Ovary (tissue), 9 donors: ENCODE results near the gene TBCEL. TPM values are rescaled to one million over a fixed set of nuclear protein-coding genes. Genes with fewer than 3 reads are reported as not detected.
"Not testable (repeated sequence)": the region's sequence is repeated elsewhere in the genome, so short reads cannot be mapped to it uniquely, and the experiment has no call there.

Experiments
- DNase-seq, 5 donors: peaks; one replicate each; pipeline ENCODE4 v3.0.0-alpha.2; 2019 to 2020
- H3K27ac ChIP-seq, 2 donors: fragments of 200-600 bp; one replicate each; pipeline versions ENCODE4 v1.5.1 to v1.8.0; 2019 to 2022
- H3K27me3 ChIP-seq: fragments of 200-600 bp; one replicate; pipeline ENCODE4 v1.8.0; 2022
- H3K36me3 ChIP-seq: fragments of 200-600 bp; sonication (generic); one replicate; pipeline ENCODE4 v1.5.1; 2019
- H3K4me1 ChIP-seq: one replicate; pipeline ENCODE4 v1.8.1; 2013; ENCODE audit warnings: mild to moderate bottlenecking, moderate library complexity; ENCODE audit not compliant: insufficient read depth
- H3K4me3 ChIP-seq: fragments of 200-600 bp; sonication (generic); one replicate; pipeline ENCODE4 v1.5.1; 2017
- H3K9me3 ChIP-seq, 2 donors: fragments of 200-600 bp in 1 of 2; sonication (generic) in 1 of 2; one replicate each; pipeline versions ENCODE4 v1.5.1 to v1.8.1; 2013 to 2019; ENCODE audit warnings: mild to moderate bottlenecking in 1 of 2, moderate library complexity in 1 of 2
- EP300 ChIP-seq: sonication (generic); formaldehyde crosslinking; IDR thresholded peaks from one replicate; pipeline ENCODE4 v1.6.1; 2017; ENCODE audit warnings: antibody characterized with exemption
- POLR2A ChIP-seq: fragments of 450-650 bp; IDR thresholded peaks from one replicate; pipeline ENCODE4 v1.6.1; 2017; ENCODE audit warnings: antibody characterized with exemption, mild to moderate bottlenecking, moderate library complexity
- WGBS, 3 donors: extraction: QIAGEN DNeasy Blood & Tissue Kit in 1 of 3; methylation state at CpG; one replicate each; pipeline versions ENCODE4 v1.1.5 to v1.1.7; 2013 to 2017; 5-methylcytosine and 5-hydroxymethylcytosine counted together
- intact Hi-C, 4 donors: fragments of 100-400 bp; cut with DNase I; formaldehyde crosslinking; loops; one replicate each; pipeline versions ENCODE4 v1.11.0 to v1.15.1; 2022 to 2023
- polyA plus RNA-seq, 2 donors: library from polyadenylated mRNA; stranded (reverse); fragments of 200-250 nt in 1 of 2; fragments of 350-450 nt in 1 of 2; fragmentation: Illumina TruSeq in 1 of 2; extraction: RNeasy Lipid Tissue Mini Kit (QIAGEN cat#74804) in 1 of 2; gene quantifications; one replicate each; pipeline ENCODE4 v1.2.3, GENCODE V29; 2013 to 2014
- total RNA-seq, 7 donors: library from RNA; depleted of rRNA in 2 of 7; stranded (reverse); fragments of >200 nt in 2 of 7; fragmentation: NEBNext Ultra II Directional in 3 of 7; extraction: Animal tissue kit (Norgen Biotek cat#: 25700) in 3 of 7; gene quantifications; one replicate each; pipeline versions ENCODE4 v1.1.0 to v1.2.4, GENCODE V29; 2016 to 2023
- TF ChIP-seq, protein P1 (sequence below), 3 donors: fragments of 450-650 bp in 2 of 3; fragments of 200-600 bp in 1 of 3; IDR thresholded peaks; one replicate each; pipeline versions ENCODE4 v1.5.1 to v1.8.0; 2016 to 2022; ENCODE audit warnings: antibody characterized with exemption in 3 of 3, mild to moderate bottlenecking in 1 of 3
- donor health status: DM: no; HTN: no; CAD: no; lungs with moderate emphysema.
- donor health status: DM: no; HTN: no; CAD: no.
- donor health status: Bipolar disorder and iron deficiency.
- donor health status: DM: yes; HTN: yes; CAD: no.
- donor health status: DM: no; HTN: no; CAD: no.
- donor health status: DM: yes; HTN: yes; CAD: no.

The TBCEL gene
- total and polyA plus RNA-seq, 9 donors, result 9.1 to 79.3 (median 45.8) TPM

DNA sequence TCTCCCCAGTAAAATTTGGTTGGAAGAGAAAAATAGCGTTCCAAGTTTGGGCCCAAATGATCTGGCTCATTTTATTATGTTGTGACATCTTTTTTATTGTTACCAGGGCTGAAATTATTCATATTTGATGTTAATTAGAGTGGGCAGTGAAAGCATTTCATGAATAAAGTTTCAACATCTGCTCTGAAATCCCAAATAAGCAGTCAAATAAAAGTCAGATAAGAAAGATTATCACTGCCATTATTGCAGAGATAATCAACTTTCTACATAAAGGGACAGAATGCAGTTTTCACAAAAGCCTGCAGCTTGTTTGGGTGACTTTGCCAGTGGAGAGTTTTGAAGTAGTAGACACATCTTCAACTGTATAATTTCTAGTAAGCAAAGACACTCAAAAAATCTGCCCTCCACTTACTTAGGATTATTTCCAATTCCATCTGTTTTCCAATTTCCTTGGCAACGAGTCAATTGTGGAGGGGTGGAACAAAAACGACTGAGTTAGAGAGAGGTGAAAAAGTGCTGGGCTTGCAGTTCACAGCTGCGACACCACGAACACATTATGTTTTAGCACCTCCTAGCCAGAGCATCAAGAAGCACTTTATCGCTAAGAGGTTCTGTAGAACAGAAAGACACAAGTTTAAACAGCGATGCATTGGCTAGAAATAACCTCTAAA lies 86.1 kb downstream of the TBCEL start:
- peaks cover 4% of the 10 kb centered on the region for H3K4me1 ChIP-seq
- H3K27ac ChIP-seq, result no peak overlapping the region
- H3K36me3 ChIP-seq, result no peaks in the 10 kb centered on the region
- H3K4me3 ChIP-seq, result no peak overlapping the region
- DNase-seq, result no peak
- intact Hi-C loops, result loop anchor here in 2 of 4 donors (5.0 to 10.0 kb wide), 2 partner anchors 583 to 595 kb away; partner anchors contain the start of gene GRIK4 (in 1 of the 2)
- TF ChIP-seq POLR2A, result no peak
- TF ChIP-seq EP300, result no peak
- TF ChIP-seq, protein P1, sequence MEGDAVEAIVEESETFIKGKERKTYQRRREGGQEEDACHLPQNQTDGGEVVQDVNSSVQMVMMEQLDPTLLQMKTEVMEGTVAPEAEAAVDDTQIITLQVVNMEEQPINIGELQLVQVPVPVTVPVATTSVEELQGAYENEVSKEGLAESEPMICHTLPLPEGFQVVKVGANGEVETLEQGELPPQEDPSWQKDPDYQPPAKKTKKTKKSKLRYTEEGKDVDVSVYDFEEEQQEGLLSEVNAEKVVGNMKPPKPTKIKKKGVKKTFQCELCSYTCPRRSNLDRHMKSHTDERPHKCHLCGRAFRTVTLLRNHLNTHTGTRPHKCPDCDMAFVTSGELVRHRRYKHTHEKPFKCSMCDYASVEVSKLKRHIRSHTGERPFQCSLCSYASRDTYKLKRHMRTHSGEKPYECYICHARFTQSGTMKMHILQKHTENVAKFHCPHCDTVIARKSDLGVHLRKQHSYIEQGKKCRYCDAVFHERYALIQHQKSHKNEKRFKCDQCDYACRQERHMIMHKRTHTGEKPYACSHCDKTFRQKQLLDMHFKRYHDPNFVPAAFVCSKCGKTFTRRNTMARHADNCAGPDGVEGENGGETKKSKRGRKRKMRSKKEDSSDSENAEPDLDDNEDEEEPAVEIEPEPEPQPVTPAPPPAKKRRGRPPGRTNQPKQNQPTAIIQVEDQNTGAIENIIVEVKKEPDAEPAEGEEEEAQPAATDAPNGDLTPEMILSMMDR (IDR thresholded peaks at IDR 0.05), result no peak
- no peaks in the 10 kb centered on the region for H3K27me3 ChIP-seq
- 28 to 39% (median 34%) methylated on average over 7 of the region's 7 CpGs for WGBS, 3 donors
- no peaks in the 10 kb centered on the region for H3K9me3 ChIP-seq

DNA sequence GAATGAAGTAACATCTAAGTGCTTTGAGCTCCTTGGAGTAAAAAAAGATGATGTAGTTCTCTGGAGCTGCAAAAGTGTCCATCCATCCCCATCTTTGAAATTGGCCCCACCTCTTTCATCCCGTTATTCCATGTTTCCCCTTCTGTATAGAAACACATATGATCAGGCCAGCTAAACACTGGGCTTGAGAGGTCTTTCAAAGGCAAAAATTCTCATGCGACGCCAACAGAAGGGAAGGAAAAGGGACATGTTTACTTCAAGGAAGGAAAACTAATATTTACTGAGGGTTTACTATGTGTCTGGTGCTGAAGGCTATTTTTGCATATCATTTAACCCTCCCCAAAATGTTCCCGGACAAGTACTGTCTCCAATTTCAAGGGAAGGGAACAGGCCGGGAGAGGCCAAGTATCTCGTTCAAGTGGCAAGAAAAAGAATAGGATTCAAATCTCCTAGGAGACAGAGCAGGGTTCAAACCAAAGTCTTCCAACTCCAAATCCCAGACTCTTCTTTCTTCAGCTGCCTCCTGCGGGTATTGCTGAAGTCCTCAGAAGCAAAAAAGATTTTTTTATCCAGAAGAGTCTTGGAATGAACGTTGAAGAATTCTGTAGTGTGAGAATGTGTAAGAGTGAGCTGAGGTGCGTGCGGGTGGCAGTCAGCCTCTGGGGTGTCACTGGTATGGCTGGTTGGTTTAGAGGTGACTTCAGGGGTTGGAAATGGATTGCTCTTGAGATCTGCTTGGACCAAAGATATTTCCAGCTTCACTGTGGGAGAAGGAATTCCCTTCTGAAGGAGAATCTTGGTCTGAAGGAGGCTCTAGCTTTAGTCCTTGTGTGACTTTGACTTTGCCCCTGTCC lies 87.2 kb downstream of the TBCEL start:
- DNase-seq, result no peak
- Histone ChIP-seq H3K4me3 (no peak overlapping the region), H3K9me3 (no peaks in the 10 kb centered on the region), H3K27me3 (no peaks in the 10 kb centered on the region), H3K27ac (no peak overlapping the region), H3K36me3 (no peaks in the 10 kb centered on the region), H3K4me1 (no peaks in the 10 kb centered on the region)
- TF ChIP-seq POLR2A, result no peak
- no peak for TF ChIP-seq EP300
- TF ChIP-seq, protein P1 (IDR thresholded peaks at IDR 0.05), result no peak
- intact Hi-C loops, result loop anchor here in 1 of 4 donors (10.0 kb wide), 1 partner anchor 596 kb away; the partner anchor contains the start of gene GRIK4
- 79 to 88% (median 85%) methylated on average over 10 of the region's 10 CpGs for WGBS, 3 donors

DNA sequence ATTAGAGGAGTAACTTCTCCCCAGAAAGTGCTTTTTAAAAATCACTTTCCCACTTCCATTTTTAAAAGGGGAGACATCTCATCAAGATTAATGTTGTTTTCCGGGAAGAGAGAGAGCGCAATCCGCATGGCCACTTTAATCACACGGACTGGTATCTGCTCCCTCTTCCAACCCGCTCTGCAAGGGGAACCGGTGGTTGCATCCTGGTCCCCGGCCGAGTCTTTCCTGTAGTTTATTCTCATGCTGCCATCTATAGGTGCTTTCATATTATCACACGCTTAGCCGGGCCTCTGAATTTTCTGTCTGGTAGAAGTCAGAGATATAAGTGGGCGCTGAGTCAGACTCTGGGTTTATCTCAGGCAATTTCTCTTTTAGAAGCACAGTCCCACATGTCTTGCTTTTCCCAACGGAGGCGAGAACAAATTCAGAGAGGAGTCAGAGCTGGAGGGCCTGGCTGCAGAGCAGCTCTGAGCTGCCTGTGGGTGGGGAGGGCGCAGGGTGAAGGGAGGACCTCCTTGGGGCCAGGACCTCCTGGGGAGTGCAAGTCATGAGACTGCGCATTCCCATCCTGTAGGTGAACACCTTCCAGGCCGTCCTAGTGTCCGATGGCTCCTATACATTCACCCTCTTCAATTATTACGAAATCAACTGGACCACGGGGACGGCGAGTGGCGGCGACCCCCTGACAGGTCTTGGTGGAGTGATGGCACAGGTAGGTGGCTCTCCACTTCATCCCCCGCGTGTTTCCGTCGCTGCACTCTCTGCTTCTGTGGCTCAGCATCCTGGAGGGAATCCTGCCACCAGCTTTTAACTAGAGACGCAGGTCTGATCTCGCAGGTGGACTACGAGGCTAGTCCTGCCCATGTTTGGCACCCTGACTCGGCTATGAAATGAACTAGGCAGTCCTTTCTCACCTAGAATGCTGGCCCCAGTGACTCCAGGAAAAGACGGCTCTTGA lies 88.9 kb downstream of the TBCEL start:
- H3K9me3 ChIP-seq, result no peaks in the 10 kb centered on the region
- H3K36me3 ChIP-seq, result no peaks in the 10 kb centered on the region
- intact Hi-C loops, result loop anchor here in 1 of 4 donors (10.0 kb wide), 1 partner anchor 598 kb away; the partner anchor contains the start of gene GRIK4
- H3K4me1 ChIP-seq, result no peaks in the 10 kb centered on the region
- TF ChIP-seq, protein P1 (IDR thresholded peaks at IDR 0.05), result peak; percentile 26 to 65 (median 54)
- TF ChIP-seq EP300, result no peak
- 46 to 53% (median 47%) methylated on average over 32 of the region's 32 CpGs for WGBS, 3 donors
- no peaks in the 10 kb centered on the region for H3K27me3 ChIP-seq
- H3K27ac ChIP-seq, result no peak overlapping the region
- peak; percentile 58 to 75 (median 65) for DNase-seq
- H3K4me3 ChIP-seq, result no peak overlapping the region

DNA sequence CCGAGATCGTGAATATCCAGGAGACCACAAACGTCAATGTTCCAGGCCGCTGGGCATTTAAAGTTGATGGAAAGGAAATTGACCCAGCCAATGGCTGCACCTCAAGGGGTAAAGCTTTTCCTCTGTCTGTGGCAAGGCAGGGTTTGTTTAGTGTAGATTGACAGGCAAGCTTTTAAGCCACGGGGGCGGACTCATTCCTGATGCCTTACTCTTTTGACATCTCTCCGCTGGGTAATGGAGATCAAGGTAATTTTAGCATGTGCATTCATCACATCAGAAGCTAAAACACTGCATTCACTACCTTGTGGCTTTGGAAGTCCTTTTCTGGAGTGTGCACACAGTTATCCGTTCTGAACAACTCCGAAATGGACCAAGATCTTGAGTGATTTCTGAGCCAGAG lies 89.7 kb downstream of the TBCEL start:
- 79 to 86% (median 85%) methylated on average over 9 of the region's 9 CpGs for WGBS, 3 donors
- no peak for DNase-seq
- Histone ChIP-seq H3K9me3 (no peaks in the 10 kb centered on the region), H3K36me3 (no peaks in the 10 kb centered on the region), H3K4me3 (no peak overlapping the region), H3K27me3 (no peaks in the 10 kb centered on the region), H3K27ac (no peak overlapping the region), H3K4me1 (no peaks in the 10 kb centered on the region)
- no peak for TF ChIP-seq EP300
- no peak for TF ChIP-seq POLR2A
- intact Hi-C loops, result loop anchor here in 1 of 4 donors (10.0 kb wide), 1 partner anchor 599 kb away; the partner anchor contains the start of gene GRIK4

DNA sequence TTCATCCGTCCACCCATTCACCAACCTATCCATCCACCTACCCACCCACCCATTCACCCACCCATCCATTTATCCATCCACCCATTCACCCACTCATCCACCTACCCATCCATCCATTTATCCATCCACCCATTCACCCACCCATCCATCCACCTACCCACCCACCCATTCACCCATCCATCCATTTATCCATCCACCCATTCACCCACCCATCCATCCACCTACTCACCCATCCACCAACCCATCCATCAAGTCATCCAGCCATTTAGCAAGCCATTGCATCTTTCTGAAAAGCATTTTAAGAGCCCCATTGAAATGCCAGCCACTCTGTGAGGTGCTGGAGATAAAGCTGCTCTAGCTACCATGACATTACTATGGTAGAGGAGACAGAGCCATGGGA lies 91.1 kb downstream of the TBCEL start:
- 91 to 100% (median 100%) methylated on average over 1 of the region's 1 CpG for WGBS, 3 donors
- not testable (repeated sequence) for H3K27me3 ChIP-seq, H3K27ac ChIP-seq, H3K4me3 ChIP-seq, DNase-seq, H3K9me3 ChIP-seq, H3K36me3 ChIP-seq, H3K4me1 ChIP-seq
- intact Hi-C loops, result loop anchor here in 2 of 4 donors (5.0 to 10.0 kb wide), 2 partner anchors 600 to 603 kb away; partner anchors contain the start of gene GRIK4 (in 2 of the 2)
